H1 (cell line): ENCODE data around the gene ZNF385C. TPM values are rescaled to one million over a fixed set of nuclear protein-coding genes. Genes with fewer than 3 reads are reported as not detected.

ENCODE experiments used
- KDM1A ChIP-seq: fragments of 200-600, 300-600 bp; sonication (generic); IDR thresholded peaks from 2 replicates; pipeline ENCODE4 v1.7.1; 2016; ENCODE audit warnings: mild to moderate bottlenecking, low read length, borderline replicate concordance
- RNF2 ChIP-seq: fragments of 200-900, 300-1000 bp; sonication (generic); IDR thresholded peaks from 2 replicates; pipeline ENCODE4 v1.7.1; 2016; ENCODE audit warnings: borderline replicate concordance, low read depth, mild to moderate bottlenecking, antibody characterized with exemption, low read length; ENCODE audit not compliant: poor library complexity, severe bottlenecking; ENCODE audit errors: missing control alignments
- polyA plus RNA-seq, 7 experiments: library from polyadenylated mRNA; depleted of rRNA in 3 of 7; stranded (reverse) in 5 of 7; unstranded in 2 of 7; fragments of >200 nt in 5 of 7; fragments of 200-250 nt in 2 of 7; gene quantifications; 1 replicate in 5 of 7; 2 replicates in 1 of 7; 4 replicates in 1 of 7; pipeline versions ENCODE4 v1.2.1 to v1.2.3, GENCODE V29; 2011 to 2013; ENCODE audit warnings: missing spikeins in 2 of 7, mixed read lengths in 2 of 7
- total RNA-seq: library from RNA; stranded (reverse); fragmentation: NEBNext Ultra II Directional; extraction: Animal tissue kit (Norgen Biotek cat#: 25700); gene quantifications from 2 replicates; pipeline ENCODE4 v1.2.1, GENCODE V29; 2021

Gene ZNF385C
- total and polyA plus RNA-seq, 2 of the 8 experiments (the other 6 are each of a cell fraction or from before 2014, with no cell fraction given), result 3.9 to 6.1 TPM

- TF ChIP-seq RNF2 (no peak), KDM1A (no peak)
Observed at GRCh38 chr17:42055496-42055895, 42.8 kb downstream of the ZNF385C start (continued).
